Measurements from ENCODE around the gene AQP3. TPM values are rescaled to one million over a fixed set of nuclear protein-coding genes. Genes with fewer than 3 reads are reported as not detected.

Gene AQP3
- polyA plus RNA-seq, 1 experiment, result 10.6 TPM

- Histone ChIP-seq H3K27ac (ENCODE audit: low read depth, low read length) (no peak overlapping the region), H3K4me3 (ENCODE audit: low read depth, low read length) (no peak overlapping the region), H3K9me3 (ENCODE audit: control insufficient read depth, insufficient read depth, low read length) (no peaks in the 10 kb centered on the region), H3K27me3 (ENCODE audit: control insufficient read depth, insufficient read depth, low read length) (peaks cover 15% of the 10 kb centered on the region)
- TF ChIP-seq, protein P1, sequence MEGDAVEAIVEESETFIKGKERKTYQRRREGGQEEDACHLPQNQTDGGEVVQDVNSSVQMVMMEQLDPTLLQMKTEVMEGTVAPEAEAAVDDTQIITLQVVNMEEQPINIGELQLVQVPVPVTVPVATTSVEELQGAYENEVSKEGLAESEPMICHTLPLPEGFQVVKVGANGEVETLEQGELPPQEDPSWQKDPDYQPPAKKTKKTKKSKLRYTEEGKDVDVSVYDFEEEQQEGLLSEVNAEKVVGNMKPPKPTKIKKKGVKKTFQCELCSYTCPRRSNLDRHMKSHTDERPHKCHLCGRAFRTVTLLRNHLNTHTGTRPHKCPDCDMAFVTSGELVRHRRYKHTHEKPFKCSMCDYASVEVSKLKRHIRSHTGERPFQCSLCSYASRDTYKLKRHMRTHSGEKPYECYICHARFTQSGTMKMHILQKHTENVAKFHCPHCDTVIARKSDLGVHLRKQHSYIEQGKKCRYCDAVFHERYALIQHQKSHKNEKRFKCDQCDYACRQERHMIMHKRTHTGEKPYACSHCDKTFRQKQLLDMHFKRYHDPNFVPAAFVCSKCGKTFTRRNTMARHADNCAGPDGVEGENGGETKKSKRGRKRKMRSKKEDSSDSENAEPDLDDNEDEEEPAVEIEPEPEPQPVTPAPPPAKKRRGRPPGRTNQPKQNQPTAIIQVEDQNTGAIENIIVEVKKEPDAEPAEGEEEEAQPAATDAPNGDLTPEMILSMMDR (IDR thresholded peaks at IDR 0.05; ENCODE audit: low read depth, low read length), result no peak
- ChIA-PET POLR2A (no interaction called here), CTCF (interaction anchor here (4.2 to 4.4 kb wide), 2 partner anchors 13 to 14 kb away, joined by 26 to 48 read pairs; no protein-coding TSS in a partner anchor)
- DNase-seq (ENCODE audit: low read depth, low spot score), result no peak
These were observed 8.3 kb downstream of the AQP3 start for GRCh38 chr9:33438926-33439680.

- no peak overlapping the region for H3K4me3 ChIP-seq (ENCODE audit: low read depth, low read length)
- peaks cover 17% of the 10 kb centered on the region for H3K27me3 ChIP-seq (ENCODE audit: control insufficient read depth, insufficient read depth, low read length)
- no peaks in the 10 kb centered on the region for H3K9me3 ChIP-seq (ENCODE audit: control insufficient read depth, insufficient read depth, low read length)
- ChIA-PET POLR2A (no interaction called here), CTCF (interaction anchor here (0.6 to 4.2 kb wide), 4 partner anchors 9 to 80 kb away, joined by 3 to 26 read pairs (median 6); partner anchors contain the start of gene AQP3)
- no peak for DNase-seq (ENCODE audit: low read depth, low spot score)
- TF ChIP-seq, protein P1 (IDR thresholded peaks at IDR 0.05; ENCODE audit: low read depth, low read length), result no peak
- no peak overlapping the region for H3K27ac ChIP-seq (ENCODE audit: low read depth, low read length)
These were observed 9.5 kb downstream of the AQP3 start for GRCh38 chr9:33437898-33438297.

- ChIA-PET CTCF (interaction anchor here (0.7 to 4.2 kb wide), 3 partner anchors 10 to 22 kb away, joined by 3 to 26 read pairs (median 8); partner anchors contain the start of gene AQP3), POLR2A (no interaction called here)
- Histone ChIP-seq H3K27me3 (ENCODE audit: control insufficient read depth, insufficient read depth, low read length) (peaks cover 18% of the 10 kb centered on the region), H3K27ac (ENCODE audit: low read depth, low read length) (no peak overlapping the region), H3K4me3 (ENCODE audit: low read depth, low read length) (no peak overlapping the region), H3K9me3 (ENCODE audit: control insufficient read depth, insufficient read depth, low read length) (no peaks in the 10 kb centered on the region)
- DNase-seq (ENCODE audit: low read depth, low spot score), result no peak
- TF ChIP-seq, protein P1 (IDR thresholded peaks at IDR 0.05; ENCODE audit: low read depth, low read length), result no peak
These were observed 10.2 kb downstream of the AQP3 start for GRCh38 chr9:33437205-33437604.

- ChIA-PET POLR2A (no interaction called here), CTCF (interaction anchor here (4.2 kb wide), 1 partner anchor 17 kb away, joined by 26 read pairs; no protein-coding TSS in a partner anchor)
- H3K9me3 ChIP-seq (ENCODE audit: control insufficient read depth, insufficient read depth, low read length), result no peaks in the 10 kb centered on the region
- DNase-seq (ENCODE audit: low read depth, low spot score), result no peak
- H3K27me3 ChIP-seq (ENCODE audit: control insufficient read depth, insufficient read depth, low read length), result peaks cover 19% of the 10 kb centered on the region
- no peak overlapping the region for H3K4me3 ChIP-seq (ENCODE audit: low read depth, low read length)
- TF ChIP-seq, protein P1 (IDR thresholded peaks at IDR 0.05; ENCODE audit: low read depth, low read length), result no peak
- H3K27ac ChIP-seq (ENCODE audit: low read depth, low read length), result no peak overlapping the region
These were observed 10.9 kb downstream of the AQP3 start for GRCh38 chr9:33436445-33436844.

- POLR2A ChIA-PET, result no interaction called here
- H3K27me3 ChIP-seq (ENCODE audit: control insufficient read depth, insufficient read depth, low read length), result peaks cover 19% of the 10 kb centered on the region
- H3K4me3 ChIP-seq (ENCODE audit: low read depth, low read length), result no peak overlapping the region
- DNase-seq (ENCODE audit: low read depth, low spot score), result no peak
- H3K27ac ChIP-seq (ENCODE audit: low read depth, low read length), result no peak overlapping the region
- no peaks in the 10 kb centered on the region for H3K9me3 ChIP-seq (ENCODE audit: control insufficient read depth, insufficient read depth, low read length)
- TF ChIP-seq, protein P1 (IDR thresholded peaks at IDR 0.05; ENCODE audit: low read depth, low read length), result no peak
- CTCF ChIA-PET, result interaction anchor here (1.3 to 4.2 kb wide), 3 partner anchors 12 to 21 kb away, joined by 4 to 26 read pairs (median 6); partner anchors contain the start of gene AQP3
These were observed 11.5 kb downstream of the AQP3 start for GRCh38 chr9:33435821-33436277.
